NCI-H2107 (cell line): ENCODE data around the gene RSRC1.
"Not testable (repeated sequence)": the region's sequence is repeated elsewhere in the genome, so short reads cannot be mapped to it uniquely, and the experiment has no call there.

Experiments used
- DNase-seq: peaks from one replicate; lab custom pipeline; 2025; lab: John Stamatoyannopoulos, UW

Gene RSRC1

GRCh38 chr3:158109804-158110657 is at the start of gene RSRC1:
RSRC1 (plus strand) TSS chr3:158110089; CDS start chr3:158122105, 12,016 bp downstream.
- peak; percentile 96 for DNase-seq

- not testable (repeated sequence) for DNase-seq
These were observed 44.3 kb upstream of the RSRC1 start for GRCh38 chr3:158065574-158065973.

GRCh38 chr3:158072790-158073189 is 37.1 kb upstream of the RSRC1 start:
- no peak for DNase-seq

- DNase-seq = no peak
These were observed 35.3 kb upstream of the RSRC1 start for GRCh38 chr3:158074591-158074990.

- DNase-seq = no peak
These were observed 30.3 kb upstream of the RSRC1 start for GRCh38 chr3:158079599-158079998.

GRCh38 chr3:158084651-158085050 is 25.2 kb upstream of the RSRC1 start:
- no peak for DNase-seq

- no peak for DNase-seq
These were observed 24.5 kb upstream of the RSRC1 start for GRCh38 chr3:158085358-158085757.

GRCh38 chr3:158085931-158086330 is 24.0 kb upstream of the RSRC1 start:
- no peak for DNase-seq

- DNase-seq = no peak
These were observed 23.5 kb upstream of the RSRC1 start for GRCh38 chr3:158086361-158086760.

- no peak for DNase-seq
These were observed 23.1 kb upstream of the RSRC1 start for GRCh38 chr3:158086776-158087175.

- DNase-seq = no peak
These were observed 18.4 kb upstream of the RSRC1 start for GRCh38 chr3:158091531-158091930.

- DNase-seq = no peak
These were observed 16.4 kb upstream of the RSRC1 start for GRCh38 chr3:158093526-158093925.

- DNase-seq = no peak
These were observed 15.4 kb upstream of the RSRC1 start for GRCh38 chr3:158094235-158095110.

- no peak for DNase-seq
These were observed 14.6 kb upstream of the RSRC1 start for GRCh38 chr3:158095111-158095813.

- DNase-seq = no peak
These were observed 13.8 kb upstream of the RSRC1 start for GRCh38 chr3:158095814-158096704.

- no peak for DNase-seq
These were observed 12.8 kb upstream of the RSRC1 start for GRCh38 chr3:158097081-158097592.

GRCh38 chr3:158097593-158098308 is 12.1 kb upstream of the RSRC1 start:
- DNase-seq = no peak

GRCh38 chr3:158098309-158098639 is 11.6 kb upstream of the RSRC1 start:
- no peak for DNase-seq

GRCh38 chr3:158098834-158099424 is 11.0 kb upstream of the RSRC1 start:
- no peak for DNase-seq

- no peak for DNase-seq
These were observed 9.2 kb upstream of the RSRC1 start for GRCh38 chr3:158100681-158101080.
